Erythroblast (primary cell): Measurements from ENCODE around the gene STK38L.

Source experiments
- GATA1 ChIP-seq: IDR thresholded peaks from 2 replicates; pipeline ENCODE4 v1.6.1; 2011; ENCODE audit warnings: low read depth, mild to moderate bottlenecking, control low read depth, low read length, moderate library complexity
- POLR2A ChIP-seq: IDR thresholded peaks from 2 replicates; pipeline ENCODE4 v1.6.1; 2011; ENCODE audit warnings: mild to moderate bottlenecking, low read length

DNA sequence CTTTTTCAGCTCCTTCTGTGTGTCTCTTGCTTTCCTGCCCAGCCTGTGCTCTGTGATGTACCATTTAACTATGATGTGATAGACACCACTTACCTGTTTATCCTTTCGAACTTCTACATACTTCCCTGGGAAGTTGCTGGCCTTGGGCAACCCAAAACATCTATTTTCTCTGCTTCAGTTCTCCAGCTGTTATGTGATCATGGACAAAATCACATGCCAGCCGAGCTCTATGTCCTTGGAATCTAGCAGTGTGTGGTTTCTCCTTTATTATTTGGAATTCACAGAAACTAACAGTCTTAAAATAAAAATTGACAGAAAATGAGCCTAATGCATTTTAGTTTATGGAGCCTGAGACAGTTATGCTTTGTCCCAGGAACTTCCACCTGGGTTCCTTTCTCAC lies 111.4 kb downstream of the STK38L start:
- TF ChIP-seq POLR2A, result no peak
- TF ChIP-seq GATA1, result no peak
